Islet precursor cell (in vitro differentiated cells): Measurements from ENCODE around the gene CNTN6.
"Not testable (repeated sequence)": the region's sequence is repeated elsewhere in the genome, so short reads cannot be mapped to it uniquely, and the experiment has no call there.

Experiments
- DNase-seq: peaks from one replicate; pipeline ENCODE4 v3.0.0-alpha.2; 2018

The CNTN6 gene

DNA sequence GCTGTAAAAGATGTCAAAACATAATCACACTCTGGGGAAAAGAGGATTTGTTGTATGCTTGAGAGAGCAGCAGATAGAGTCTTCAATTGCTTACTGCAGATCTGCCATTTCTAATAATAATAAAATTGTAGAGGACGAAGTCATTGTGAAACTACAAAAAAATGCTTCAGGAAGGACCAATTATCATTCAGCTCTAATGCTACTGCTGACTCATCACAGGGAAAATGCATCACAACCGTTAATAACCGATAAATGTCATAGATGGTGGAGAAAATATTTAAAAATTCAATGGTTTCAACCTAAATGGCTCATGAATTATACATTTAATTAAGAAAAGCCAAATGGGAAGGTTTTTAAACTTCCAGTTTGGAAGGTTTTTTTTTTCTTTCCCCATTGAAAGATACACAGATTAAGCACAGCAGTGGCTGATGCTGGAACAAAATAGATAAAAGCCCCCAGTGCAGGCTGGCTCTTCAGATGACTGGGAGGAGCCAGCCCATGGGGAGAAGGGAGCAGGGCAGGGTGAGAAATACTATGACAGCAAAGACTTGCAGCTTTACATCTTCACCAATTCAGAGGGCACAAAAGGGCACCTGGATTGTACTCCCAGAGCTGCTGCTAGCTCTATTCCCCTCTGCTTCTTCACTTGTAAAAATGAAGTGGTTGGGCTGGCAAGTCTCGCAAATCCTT lies 196.1 kb downstream of the CNTN6 start:
- no peak for DNase-seq

DNA sequence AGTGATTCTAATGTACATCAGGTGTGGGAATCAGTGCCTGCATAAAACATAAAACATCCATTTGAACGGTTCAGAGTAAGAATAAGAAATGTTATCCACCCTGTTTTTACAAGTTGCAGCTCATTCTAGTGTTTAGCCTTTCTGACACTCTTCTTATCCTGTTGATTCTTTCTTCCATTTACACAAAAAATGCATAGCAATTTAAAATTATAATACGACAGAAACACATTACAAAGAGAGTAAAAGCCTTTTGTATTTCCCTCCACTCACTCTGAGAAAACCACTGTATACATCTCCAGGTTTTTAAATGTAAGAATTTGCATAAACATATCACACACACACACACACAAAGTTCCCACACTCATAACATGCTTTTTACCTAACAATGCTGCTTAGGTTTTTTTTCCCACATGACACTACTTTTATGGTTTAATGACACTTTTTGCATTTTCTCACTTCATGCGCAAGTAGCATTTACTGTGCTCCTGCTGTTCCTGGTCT lies 199.8 kb downstream of the CNTN6 start:
- no peak for DNase-seq

DNA sequence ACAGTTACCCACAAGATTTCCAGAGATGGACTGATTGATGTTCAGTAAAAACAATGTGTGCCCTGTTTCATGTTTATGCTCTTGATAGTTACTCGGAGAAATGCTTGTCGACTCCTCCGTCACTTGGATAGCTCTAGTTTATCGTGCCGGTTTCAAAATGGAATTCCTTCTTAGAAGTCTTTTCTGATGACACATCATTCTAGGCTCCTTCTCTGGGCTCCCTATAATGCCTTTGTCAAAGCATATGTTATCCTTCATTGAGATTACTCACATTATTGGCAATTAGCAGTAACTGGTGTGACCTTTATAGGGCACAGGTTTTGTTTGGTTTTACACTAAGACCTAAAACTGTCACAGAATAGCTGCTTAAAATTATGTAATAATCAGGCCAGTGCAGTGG lies 201.8 kb downstream of the CNTN6 start:
- DNase-seq = peak; percentile 56

DNA sequence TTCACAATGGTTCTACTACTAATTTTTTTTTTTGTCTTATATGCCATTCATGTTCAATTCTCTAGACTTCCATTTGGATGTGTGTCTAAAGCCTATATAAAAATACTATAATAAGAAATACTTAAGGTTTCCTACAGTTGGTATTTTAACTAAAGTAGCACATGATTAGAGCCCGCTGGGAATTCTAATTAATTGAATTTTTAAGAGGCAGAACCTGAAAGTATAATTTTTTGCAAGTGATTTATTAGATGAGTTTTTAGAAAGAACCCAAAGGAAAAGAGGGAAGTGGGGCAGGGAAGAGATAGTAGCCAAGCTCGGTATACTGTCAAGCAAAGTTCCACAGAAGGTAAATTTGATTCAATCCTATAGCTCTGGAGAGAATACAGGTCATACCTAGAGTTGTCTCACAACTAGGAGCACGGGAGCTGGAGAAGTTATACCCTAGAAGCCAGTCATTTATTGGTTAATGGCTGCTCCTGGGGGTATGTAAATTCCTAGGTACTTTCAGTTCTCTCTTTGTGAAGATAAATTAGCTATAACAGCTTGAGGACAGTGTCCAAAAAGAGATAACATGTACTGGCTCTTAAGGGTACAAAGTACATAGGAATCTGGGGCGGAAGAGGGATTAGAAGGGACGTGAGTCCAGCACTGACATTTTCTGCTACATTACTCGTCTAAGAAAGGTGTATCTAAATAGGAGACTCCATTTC lies 225.6 kb downstream of the CNTN6 start:
- DNase-seq = no peak

DNA sequence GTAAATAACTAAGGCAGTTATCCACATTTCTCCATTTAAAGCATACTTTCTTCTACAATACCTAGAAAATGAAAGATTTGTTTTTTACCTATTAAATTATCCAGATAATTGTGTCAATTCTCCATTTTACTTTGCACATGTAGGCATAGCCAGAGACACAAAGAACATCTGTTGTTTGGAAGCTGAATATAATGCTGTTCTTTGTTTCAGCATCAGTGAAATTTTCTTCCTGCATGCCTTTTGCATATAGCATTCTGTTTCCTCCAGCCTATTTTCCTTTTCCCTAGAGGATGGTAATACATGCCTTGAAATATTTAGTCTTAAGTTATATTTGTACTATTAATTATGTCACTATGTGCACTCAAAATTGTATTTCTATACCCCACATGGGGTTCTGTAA lies 233.7 kb downstream of the CNTN6 start:
- DNase-seq = no peak

DNA sequence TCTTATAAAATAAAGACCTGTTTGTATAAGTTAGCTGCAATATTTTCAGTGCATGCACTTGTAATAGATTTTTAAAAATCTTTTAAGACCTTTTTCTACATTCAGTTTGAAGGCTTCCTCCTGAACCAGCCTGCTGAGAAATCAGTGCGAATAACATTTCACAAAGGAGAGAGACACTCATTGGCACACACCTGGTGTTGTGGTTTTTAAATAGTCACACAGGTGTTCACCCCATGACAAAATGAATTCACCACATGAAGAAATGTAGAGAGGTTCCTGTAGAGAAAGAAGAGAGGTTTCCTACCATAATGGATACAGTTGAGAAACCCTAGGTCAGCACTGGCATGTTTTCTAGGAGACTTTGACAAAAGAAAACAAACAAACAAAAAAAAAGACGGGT lies 237.3 kb downstream of the CNTN6 start:
- DNase-seq = no peak

DNA sequence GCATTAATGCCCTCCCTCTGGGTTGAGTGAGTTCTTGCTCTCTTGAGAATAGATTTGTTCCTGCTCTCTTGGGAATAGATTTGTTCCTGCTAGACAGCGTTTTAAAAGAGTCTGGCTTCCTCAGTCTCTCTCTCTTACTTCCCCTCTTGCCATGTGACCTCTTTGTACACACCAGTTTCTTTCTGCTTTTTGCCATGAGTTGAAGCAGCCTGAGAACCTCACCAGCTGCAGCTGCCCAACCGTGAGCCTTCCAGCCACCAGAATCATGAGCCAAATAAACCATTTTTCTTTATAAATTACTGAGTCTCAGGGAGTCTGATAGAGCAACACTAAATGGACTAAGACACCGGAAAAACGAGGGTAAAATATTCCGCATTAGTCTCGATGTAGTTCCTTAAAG lies 253.6 kb downstream of the CNTN6 start:
- DNase-seq = no peak

DNA sequence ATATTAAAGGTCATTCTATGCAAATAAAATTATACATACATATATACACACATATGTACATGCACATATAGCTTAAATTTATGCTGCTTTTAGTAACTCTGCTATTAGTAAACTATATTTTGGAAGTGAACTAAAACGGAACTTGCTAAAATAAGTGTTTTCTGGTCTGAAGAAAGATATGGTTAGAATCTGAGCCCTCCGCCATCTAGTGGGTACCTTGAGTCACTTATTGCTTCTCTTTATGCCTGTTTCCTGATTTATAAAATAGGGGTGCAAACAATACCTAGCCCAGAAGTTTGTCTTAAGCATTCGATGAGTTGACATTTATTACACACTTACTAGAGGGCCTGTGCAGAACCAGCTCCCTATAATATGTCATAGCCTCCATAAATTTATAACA lies 255.7 kb downstream of the CNTN6 start:
- DNase-seq = no peak

DNA sequence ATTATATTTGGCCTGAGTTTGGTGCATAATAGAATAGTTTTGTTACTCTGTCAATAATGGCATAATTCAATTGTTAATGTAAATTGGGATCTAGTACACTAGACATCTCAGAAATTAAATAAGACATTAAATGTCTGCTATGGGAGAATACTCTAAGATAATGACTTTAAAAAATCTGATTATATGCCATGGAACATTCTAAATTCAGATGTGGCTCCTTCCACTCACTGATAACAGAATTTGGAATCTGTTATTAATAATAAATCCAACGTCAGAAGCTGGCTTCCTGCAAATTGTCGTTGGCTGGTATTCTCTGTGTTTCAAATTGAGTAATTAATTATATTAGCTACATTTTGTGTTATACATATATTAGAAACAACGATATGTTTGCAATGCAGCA lies 258.1 kb downstream of the CNTN6 start:
- DNase-seq = no peak

DNA sequence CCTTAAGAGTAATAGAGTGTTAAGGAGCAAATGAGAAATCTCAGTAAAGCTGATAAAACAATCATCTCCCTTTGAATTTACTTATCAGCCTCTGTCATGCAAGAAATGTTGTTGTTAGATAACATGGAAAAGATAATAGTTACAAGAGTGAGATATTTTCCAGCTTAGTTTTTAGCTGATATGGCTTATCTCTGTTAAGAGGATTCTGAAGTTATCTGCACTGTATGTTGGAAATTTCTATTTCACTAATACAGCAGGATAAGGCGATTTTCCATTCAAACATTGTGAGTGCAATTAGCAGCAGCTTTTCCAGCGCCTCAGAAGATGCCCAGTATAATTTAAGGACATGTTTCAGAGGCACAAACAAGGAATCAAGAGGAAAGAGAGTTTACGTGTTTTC lies 262.9 kb downstream of the CNTN6 start:
- no peak for DNase-seq

DNA sequence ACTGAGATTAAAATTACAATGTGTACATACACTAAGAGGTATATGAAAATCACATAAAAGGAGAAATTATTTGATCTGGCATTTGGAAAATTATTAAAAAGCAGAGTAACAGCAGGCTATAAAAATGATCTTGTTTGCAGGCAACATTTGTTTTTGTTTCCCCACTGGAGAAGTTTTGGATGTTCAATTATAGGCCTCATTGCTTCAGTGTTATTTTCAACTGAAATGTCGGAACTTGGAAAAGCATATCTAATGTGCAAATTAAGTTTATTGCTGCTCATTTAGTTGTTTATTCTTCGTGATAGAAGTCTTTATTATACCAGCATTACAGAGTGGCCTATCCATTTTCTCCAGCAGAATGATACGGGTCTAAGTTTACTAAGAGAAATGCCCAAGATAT lies 263.3 kb downstream of the CNTN6 start:
- no peak for DNase-seq

DNA sequence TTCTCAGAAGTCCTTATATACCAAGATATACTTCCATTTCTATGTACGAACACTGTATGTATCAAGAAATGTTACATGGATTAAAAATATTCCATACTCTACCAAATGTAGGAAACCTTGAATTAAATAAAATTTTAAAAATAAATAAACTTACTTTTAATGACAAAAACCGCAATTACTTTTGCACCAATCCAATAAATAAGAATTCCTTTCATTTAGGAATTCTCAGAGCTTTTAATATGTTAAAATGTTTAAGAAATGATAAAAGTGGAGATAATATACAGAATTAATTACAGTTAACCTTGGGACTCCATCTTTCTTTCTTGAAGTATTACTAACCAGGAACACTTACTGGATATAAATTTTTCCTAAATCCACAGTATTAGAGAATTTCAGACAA lies 272.7 kb downstream of the CNTN6 start:
- no peak for DNase-seq

DNA sequence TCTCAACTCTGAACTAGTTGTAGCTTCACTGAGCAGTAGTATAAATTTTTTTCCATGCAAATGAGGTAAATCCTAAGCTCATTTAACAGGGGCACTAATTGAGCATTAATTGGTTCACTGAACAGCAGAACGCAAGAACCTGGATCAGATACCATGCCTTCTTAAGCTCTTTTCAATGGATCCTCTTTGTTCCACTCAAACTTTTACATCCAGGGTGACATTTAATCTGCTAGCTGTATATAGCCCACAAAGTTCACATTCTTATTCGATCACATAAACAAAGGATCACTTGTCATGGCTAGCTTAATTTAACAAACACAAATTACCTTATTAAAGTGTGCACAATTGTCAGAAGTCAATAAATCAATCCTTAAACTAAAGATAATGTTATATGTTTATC lies 281.6 kb downstream of the CNTN6 start:
- DNase-seq = no peak

DNA sequence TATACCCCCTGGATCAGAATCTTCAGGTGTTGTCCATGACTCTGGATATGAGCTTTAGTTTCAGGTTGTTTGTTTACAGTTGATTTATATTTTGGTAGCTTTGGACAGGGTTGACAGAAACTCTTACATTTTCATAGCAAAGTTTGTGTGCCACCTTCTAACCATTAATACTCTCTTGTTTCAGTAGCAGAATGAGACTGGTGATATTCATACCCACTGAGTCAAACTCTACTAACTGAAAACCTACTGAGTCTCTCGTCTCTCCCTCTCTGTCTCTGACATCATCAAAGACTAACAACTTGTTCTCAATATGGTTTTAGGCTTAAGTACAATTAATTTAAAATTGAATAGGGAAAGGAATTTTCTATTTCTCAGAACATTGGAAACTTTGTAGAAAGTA lies 282.3 kb downstream of the CNTN6 start:
- DNase-seq = no peak

DNA sequence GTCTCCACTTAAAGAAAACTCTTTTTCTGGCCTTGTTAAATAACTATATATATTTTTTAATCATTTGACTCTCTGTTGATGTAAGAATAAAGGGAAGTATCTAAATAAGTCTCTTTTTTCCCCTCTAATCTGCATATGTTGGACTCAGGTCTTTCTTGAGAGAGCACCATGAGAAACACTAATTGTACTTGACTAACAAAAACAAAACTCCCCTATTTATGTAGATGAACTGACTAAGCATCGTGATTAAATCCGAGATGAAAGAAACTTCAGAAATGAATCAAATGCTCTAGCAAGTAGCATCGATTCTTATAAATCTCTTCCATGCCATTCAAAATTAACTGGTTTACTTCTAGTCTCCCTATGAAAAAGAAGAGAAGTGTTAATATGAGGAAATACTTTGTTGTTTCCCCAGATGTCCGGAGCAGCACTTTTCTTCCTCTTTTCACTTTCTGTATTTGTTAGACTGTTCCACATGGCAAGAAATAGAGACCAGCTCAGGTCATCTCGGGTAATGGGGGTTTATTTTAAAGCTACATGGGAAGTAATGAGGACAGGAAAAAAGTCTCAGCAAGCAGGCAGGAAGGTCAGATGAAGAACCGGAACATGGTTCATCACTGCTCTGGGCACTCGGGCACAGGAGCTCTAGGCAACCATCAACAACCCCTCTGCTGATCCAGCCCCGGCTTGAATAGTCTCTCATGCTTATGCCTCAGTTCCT lies 288.3 kb downstream of the CNTN6 start:
- no peak for DNase-seq

DNA sequence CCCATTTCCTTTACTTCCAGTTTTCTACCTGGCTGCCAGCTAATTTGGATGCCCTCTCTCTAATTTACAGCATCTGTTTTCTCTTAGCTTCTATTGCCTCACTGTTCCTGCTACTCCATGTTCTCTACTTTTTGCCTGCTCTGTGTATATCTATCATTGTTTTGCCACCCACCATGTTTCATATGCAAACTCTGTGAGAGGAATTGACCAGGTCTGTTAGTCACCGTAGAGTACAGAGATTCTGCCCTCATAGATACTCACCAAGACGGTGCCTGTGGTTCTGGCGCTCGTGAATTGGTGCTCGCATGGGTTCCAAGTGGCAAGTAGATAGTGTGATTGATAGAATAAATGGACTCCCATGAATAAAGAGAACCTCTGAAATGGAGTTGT lies 288.8 kb downstream of the CNTN6 start:
- no peak for DNase-seq

DNA sequence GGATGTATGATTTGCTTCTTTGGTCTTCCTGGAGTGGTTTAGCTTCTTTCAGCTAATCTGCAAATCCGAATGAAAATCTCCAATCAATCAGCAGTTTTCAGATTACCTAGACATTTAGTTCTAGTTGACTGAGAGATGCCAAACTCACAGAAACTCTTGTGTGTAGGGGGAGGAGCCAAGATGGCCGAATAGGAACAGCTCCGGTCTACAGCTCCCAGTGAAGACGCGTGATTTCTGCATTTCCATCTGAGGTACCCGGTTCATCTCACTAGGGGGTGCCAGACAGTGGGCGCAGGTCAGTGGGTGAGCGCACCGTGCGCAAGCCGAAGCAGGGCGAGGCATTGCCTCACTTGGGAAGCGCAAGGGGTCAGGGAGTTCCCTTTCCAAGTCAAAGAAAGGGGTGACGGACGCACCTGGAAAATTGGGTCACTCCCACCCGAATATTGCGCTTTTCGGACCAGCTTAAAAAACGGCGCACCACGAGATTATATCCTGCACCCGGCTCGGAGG lies 294.6 kb downstream of the CNTN6 start:
- DNase-seq = not testable (repeated sequence)

DNA sequence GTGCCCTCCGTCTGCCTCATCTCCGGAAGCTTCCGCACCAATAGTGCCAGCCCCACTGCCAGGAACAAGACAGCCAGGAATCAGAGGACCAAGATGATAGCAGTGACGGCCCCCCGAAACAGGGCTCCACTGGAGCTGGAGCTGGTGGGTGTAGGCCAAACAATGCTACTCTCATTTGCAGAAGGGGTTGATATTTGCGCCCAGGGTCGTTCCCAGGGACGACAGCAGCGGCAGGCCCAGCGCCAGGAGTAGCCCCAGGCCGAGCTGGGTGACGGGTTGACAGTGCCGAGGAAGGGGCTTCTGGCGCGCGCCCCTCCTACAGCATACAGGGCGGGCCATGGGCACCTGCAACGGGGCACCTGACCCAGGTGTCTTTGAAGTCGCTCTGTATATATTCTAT lies 301.4 kb downstream of the CNTN6 start:
- no peak for DNase-seq

DNA sequence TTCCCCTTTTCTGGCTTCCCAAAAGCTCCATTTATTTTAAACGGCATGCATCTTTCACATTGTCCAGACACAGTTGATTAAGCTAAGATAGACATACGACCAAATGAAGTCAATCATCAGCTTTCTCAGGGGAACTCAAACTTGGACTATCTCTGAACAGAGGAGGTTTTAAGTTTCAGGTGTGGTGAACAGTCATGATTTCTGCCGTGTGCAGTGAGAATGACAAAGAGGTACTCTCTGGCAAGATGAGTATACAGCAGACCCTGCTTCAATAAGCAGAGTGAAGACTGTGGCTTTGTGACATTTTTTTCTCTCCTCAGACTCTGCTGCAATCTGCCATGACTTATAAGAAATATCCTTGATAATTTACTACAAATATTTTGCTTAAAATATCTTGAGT lies 307.7 kb downstream of the CNTN6 start:
- DNase-seq = no peak

DNA sequence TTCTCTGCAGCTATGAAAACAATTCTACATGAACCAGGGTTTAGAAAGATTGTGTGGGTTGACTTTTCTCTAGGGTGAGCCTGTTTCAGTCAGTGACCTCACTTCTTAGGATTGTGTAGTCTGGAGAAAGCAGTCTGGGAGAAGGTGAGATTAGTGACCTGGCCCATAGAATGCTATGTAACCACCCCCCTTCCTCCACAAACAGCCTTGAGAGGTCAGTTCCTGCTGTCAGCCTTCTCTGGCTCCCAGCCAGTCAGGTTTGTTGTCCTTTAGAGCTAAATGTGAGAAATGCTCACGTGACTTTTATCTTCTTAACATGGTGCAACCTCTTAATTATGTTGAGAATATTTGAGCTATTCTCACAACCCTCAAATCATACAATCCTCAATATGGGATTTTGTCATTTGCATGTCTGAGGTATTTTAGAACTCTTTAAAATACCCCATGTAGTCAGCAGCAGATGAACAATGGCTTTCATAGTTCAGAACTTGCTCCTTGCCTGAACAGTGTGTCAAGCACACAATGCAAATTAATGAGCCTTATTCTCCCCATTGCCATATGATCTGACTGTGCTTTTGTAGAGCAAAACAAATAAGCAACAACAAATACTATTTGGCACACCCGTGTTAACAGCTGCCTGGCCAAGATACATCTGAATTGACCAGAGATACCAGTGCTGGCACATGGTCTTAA lies 311.6 kb downstream of the CNTN6 start:
- peak; percentile 92 for DNase-seq

DNA sequence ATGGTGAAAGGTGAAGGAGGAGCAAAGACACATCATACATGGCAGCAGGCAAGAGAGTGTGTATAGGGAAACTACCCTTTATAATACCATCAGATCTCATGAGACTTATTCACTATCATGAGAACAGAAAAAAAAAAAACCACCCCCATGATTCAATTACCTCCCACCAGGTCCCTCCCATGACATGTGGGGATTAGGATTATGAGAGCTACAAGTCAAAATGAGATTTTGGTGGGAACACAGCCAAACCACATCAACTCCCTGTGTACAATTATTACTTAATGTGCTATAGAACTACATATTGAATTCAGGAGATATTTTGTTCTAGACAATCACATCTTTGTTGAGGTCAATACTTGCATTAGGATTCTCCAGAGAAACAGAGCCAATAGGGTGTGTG lies 313.4 kb downstream of the CNTN6 start:
- DNase-seq = no peak

DNA sequence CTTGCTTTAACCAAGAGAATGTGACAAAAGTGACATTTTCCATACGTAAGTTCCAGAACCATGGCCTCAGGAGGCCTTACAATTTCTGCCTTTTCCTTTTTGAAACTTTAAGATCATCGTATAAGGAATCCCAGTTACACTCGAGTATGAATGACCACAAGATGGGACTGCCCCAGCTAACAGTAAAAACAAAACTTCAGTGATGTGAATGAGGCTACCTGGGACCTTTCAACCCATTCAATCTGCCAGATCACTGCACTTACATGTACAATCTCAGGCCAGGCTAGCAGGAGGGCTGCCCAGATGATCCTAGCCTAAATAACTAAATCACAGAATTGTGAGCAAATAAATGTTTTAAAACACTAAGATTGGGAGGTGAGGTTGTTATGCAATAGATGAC lies 328.8 kb downstream of the CNTN6 start:
- DNase-seq = no peak

DNA sequence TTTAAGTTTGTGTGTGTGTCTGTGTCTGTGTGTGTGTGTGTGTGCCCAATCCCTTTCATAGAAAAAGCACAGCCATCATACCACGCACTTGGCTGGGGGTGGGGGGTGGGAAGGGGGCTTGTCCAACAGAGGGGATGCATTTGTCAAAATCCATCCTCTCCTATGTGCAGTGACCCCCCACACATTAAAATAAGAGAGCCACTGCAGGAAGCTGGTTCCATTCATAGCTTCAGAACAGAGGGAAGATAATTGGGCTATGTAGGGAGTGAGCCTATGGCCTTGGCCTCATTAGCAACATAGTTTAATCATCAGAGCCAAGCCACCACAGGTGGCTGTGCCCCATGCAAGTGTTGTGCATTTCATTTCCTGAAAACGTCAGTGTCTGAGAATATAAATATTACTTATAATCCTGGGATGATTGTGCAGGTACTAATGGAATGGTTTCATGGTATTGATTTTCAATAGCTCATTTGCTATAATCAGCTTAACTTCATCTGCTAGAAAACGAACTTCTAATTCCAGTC lies 330.8 kb downstream of the CNTN6 start:
- no peak for DNase-seq
